ENCODE results near the gene ASCL5. TPM values are rescaled to one million over a fixed set of nuclear protein-coding genes. Genes with fewer than 3 reads are reported as not detected.
A peak's percentile ranks its signal among the peaks of the same experiment; 100 is the strongest.

Gene ASCL5
- total and polyA plus RNA-seq, 9 of the 15 experiments (the other 6 are each of a cell fraction or from before 2014, with no cell fraction given) = 0.09 TPM; not detected in 8

DNA sequence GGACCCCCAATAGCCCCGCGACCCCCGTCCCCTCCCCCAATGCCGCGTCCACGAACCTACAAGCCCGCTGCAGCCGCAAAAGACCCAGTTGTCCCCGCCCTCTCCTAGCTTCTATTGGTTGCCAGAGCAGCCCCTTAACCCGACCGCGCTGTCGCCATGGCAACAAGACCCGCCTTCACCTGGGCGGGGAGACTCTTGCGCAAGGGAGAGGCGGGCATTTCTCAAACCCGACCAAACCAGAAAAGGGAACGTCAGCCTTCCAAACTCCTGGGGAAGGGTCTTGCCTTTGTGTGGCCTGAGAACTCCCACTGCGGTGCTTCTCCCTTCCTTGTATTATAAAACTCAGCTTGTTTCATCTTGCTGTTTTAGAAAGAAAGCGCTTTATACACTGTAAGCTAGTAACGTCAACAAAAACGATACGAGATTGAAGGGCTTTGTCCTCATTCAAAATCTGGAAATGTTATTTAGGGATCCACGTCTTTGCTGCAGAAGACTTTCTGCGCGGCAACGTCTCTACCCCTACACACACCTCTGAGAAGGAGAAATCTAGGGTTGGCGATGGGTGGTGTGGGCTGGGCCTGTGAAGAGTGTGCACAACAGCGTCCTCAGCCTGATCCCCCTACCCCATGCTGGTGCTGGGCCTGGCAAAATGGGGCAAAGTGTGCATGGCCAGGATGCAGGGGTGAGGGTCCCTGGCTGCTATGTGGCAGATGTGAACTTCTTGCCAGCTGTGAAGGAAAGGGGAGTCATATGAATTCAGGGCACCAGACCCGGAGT is 27.6 kb upstream of the ASCL5 start, which contains the start of gene TMEM9 (continued):
- no peak for TF ChIP-seq ZNF699 (CRISPR knock-in tag; IDR thresholded peaks at IDR 0.05; ENCODE audit: insufficient replicate concordance)
- TF ChIP-seq TBP (optimal IDR thresholded peaks at IDR 0.05; ENCODE audit: low read depth, low read length) = peak; percentile 65
- no peak for TF ChIP-seq ZFX (CRISPR knock-in tag; IDR thresholded peaks at IDR 0.05)
- no peak for TF ChIP-seq MYBL2 (IDR thresholded peaks at IDR 0.05; ENCODE audit: low read depth)
- no peak for TF ChIP-seq MYBL2 (CRISPR knock-in tag; IDR thresholded peaks at IDR 0.05; ENCODE audit: borderline replicate concordance)
- TF ChIP-seq ZNF583 (CRISPR knock-in tag; IDR thresholded peaks at IDR 0.05) = peak; percentile 86; the same call in 1 of the 2 replicates
- no peak for TF ChIP-seq ZNF512 (tag; IDR thresholded peaks at IDR 0.05)
- TF ChIP-seq HNRNPLL (IDR thresholded peaks at IDR 0.05; ENCODE audit: low read depth, low read length, poor library complexity, severe bottlenecking) = peak; percentile 94
- no peak for TF ChIP-seq ZBTB8A (IDR thresholded peaks at IDR 0.05; ENCODE audit: partially characterized antibody)
- TF ChIP-seq SRSF7 (optimal IDR thresholded peaks at IDR 0.05; ENCODE audit: low read depth, low read length) = no peak
- TF ChIP-seq RBM15 (IDR thresholded peaks at IDR 0.05; ENCODE audit: insufficient read depth, low read length) = no peak
- TF ChIP-seq CSDE1 (IDR thresholded peaks at IDR 0.05) = peak in 1 of 2 experiments; percentile 99; a peak in 2 of 4 replicates
- TF ChIP-seq, protein P1, sequence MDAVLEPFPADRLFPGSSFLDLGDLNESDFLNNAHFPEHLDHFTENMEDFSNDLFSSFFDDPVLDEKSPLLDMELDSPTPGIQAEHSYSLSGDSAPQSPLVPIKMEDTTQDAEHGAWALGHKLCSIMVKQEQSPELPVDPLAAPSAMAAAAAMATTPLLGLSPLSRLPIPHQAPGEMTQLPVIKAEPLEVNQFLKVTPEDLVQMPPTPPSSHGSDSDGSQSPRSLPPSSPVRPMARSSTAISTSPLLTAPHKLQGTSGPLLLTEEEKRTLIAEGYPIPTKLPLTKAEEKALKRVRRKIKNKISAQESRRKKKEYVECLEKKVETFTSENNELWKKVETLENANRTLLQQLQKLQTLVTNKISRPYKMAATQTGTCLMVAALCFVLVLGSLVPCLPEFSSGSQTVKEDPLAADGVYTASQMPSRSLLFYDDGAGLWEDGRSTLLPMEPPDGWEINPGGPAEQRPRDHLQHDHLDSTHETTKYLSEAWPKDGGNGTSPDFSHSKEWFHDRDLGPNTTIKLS (IDR thresholded peaks at IDR 0.05; ENCODE audit: borderline replicate concordance, low read depth) = no peak
- no peak for TF ChIP-seq WHSC1 (IDR thresholded peaks at IDR 0.05; ENCODE audit: low read length)
- TF ChIP-seq CBX5 (IDR thresholded peaks at IDR 0.05; ENCODE audit: borderline replicate concordance, low read depth) = no peak; the same call in 1 of the 2 replicates
- no peak for TF ChIP-seq BACH1 (tag; IDR thresholded peaks at IDR 0.05)
- TF ChIP-seq GATAD2A (IDR thresholded peaks at IDR 0.05) = no peak
- TF ChIP-seq SUPT5H (IDR thresholded peaks at IDR 0.05) = peak; percentile 35; the same call in 1 of the 2 replicates
- no peak for TF ChIP-seq RREB1 (CRISPR knock-in tag; IDR thresholded peaks at IDR 0.05)
- no peak for TF ChIP-seq HES1 (IDR thresholded peaks at IDR 0.05; ENCODE audit: low read depth)

All from K562 (cell line).